Measurements from ENCODE around the gene ABI3BP. TPM values are rescaled to one million over a fixed set of nuclear protein-coding genes. Genes with fewer than 3 reads are reported as not detected.

Gene ABI3BP
- total RNA-seq, 2 donors from 2014 or later = 16.4 to 34.6 TPM

DNA sequence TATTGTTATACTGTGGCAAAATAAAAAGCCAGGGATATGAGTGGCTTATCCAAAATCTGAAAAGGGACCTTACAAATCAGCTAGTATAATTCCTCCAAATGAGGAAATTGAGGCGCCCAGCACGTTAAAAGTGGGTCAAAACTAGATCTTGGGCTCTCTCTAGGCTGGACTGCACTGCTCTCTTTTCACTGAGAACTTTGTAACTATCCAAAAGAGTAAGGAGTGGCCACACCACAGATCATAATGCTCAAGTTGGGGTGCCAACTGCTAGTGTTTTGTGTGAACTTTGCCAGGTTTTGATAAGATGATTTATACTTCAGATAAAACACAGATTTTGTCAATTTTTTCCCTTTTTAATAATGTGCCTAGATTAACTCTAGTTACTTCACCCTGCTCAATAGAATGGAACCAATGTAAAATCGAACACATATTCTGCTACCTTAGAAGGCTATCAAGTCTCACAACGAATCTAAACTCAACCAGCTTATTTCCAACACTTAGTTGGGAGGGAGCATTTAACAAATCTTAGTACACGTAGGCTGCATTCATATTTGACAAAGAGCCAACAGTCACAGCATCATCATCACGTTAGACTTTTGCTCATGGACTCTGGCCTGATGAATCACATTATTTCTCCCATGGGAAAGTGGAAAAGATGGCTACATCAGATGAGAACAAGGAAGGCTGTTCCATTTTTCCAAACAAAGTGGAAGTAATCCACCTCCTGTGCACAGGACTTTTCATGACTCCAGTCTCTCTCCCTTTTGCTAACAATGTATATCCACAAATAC is 64.4 kb downstream of the ABI3BP start:
- H3K4me1 ChIP-seq = no peaks in the 10 kb centered on the region
- no peak overlapping the region for H3K4me3 ChIP-seq
- H3K27ac ChIP-seq = no peak overlapping the region
- intact Hi-C loops (cut with DNase I) = no loop called here
- no peak for DNase-seq
- H3K27me3 ChIP-seq = no peaks in the 10 kb centered on the region
- no peak overlapping the region for H3K9ac ChIP-seq (ENCODE audit: low read depth in 2 of 2, low read length in 2 of 2)
- TF ChIP-seq CTCF (IDR thresholded peaks at IDR 0.05) = no peak
- no peaks in the 10 kb centered on the region for H3K36me3 ChIP-seq
- H3K9me3 ChIP-seq = no peaks in the 10 kb centered on the region

GRCh38 chr3:100927775-100928174 is 65.4 kb downstream of the ABI3BP start:
- DNase-seq = no peak
- no peak overlapping the region for H3K9ac ChIP-seq (ENCODE audit: low read depth in 2 of 2, low read length in 2 of 2)
- TF ChIP-seq CTCF (IDR thresholded peaks at IDR 0.05) = no peak

GRCh38 chr3:100915706-100916495 is 77.3 kb downstream of the ABI3BP start:
- Histone ChIP-seq H3K9me3 (no peaks in the 10 kb centered on the region), H3K4me1 (no peaks in the 10 kb centered on the region), H3K9ac (ENCODE audit: low read depth in 2 of 2, low read length in 2 of 2) (no peak overlapping the region), H3K36me3 (no peaks in the 10 kb centered on the region), H3K4me3 (no peak overlapping the region), H3K27me3 (no peaks in the 10 kb centered on the region), H3K27ac (no peak overlapping the region)
- TF ChIP-seq CTCF (IDR thresholded peaks at IDR 0.05) = no peak
- intact Hi-C loops (cut with DNase I) = no loop called here
- no peak for DNase-seq

More at GRCh38 chr3:100927775-100928174, 65.4 kb downstream of the ABI3BP start:
- no peak overlapping the region for H3K4me3 ChIP-seq
- no peaks in the 10 kb centered on the region for H3K27me3 ChIP-seq
- intact Hi-C loops (cut with DNase I) = no loop called here
- no peaks in the 10 kb centered on the region for H3K9me3 ChIP-seq
- H3K27ac ChIP-seq = no peak overlapping the region
- H3K36me3 ChIP-seq = no peaks in the 10 kb centered on the region
- H3K4me1 ChIP-seq = no peaks in the 10 kb centered on the region

GRCh38 chr3:100913870-100914648 is 79.2 kb downstream of the ABI3BP start:
- no peak overlapping the region for H3K27ac ChIP-seq
- no peaks in the 10 kb centered on the region for H3K9me3 ChIP-seq
- intact Hi-C loops (cut with DNase I) = no loop called here
- H3K9ac ChIP-seq (ENCODE audit: low read depth in 2 of 2, low read length in 2 of 2) = no peak overlapping the region
- no peaks in the 10 kb centered on the region for H3K4me1 ChIP-seq
- TF ChIP-seq CTCF (IDR thresholded peaks at IDR 0.05) = no peak
- DNase-seq = no peak
- no peaks in the 10 kb centered on the region for H3K36me3 ChIP-seq
- H3K4me3 ChIP-seq = no peak overlapping the region
- no peaks in the 10 kb centered on the region for H3K27me3 ChIP-seq

DNA sequence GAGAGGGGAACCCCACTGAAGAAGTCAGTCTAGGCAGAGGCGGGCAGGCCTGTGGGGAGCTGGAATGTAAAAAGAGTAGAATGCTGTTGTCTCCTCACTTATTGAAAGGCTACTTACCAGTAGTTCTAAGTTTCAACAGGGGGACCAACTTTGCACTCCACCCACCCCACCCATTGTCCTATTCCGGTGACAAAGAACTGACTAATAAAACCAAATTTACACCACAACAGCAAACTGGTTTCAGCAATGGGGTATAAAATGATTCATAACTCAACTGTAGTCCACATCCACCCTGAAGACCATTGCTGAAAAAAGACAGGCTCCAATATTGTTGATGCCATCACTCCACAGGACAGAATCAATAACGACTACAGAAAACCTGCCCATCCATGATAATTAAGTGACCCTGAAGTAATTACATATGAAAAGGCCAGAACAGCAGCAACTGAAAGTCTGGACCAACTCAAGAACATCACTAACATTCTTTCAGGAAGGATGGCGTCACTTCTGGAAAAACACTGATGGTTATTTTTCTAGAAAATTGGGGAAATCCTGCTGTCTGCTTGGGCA is 80.2 kb downstream of the ABI3BP start:
- no peak for TF ChIP-seq CTCF (IDR thresholded peaks at IDR 0.05)
- DNase-seq = no peak
- Histone ChIP-seq H3K36me3 (no peaks in the 10 kb centered on the region), H3K9me3 (no peaks in the 10 kb centered on the region), H3K4me3 (no peak overlapping the region), H3K4me1 (no peaks in the 10 kb centered on the region), H3K27me3 (no peaks in the 10 kb centered on the region), H3K27ac (no peak overlapping the region), H3K9ac (ENCODE audit: low read depth in 2 of 2, low read length in 2 of 2) (no peak overlapping the region)
- intact Hi-C loops (cut with DNase I) = no loop called here

All from colonic mucosa (tissue), 4 donors.